ENCODE measurements around the gene SLC10A7. TPM values are rescaled to one million over a fixed set of nuclear protein-coding genes. Genes with fewer than 3 reads are reported as not detected.
A peak's percentile ranks its signal among the peaks of the same experiment; 100 is the strongest.

SLC10A7 gene
- total and polyA plus RNA-seq, 2 of the 13 experiments (the other 11 are each of a cell fraction or from before 2014, with no cell fraction given), result 18.5 to 18.8 TPM

GRCh38 chr4:146521541-146522097 lies at the start of gene SLC10A7 (continued):
- TF ChIP-seq PAXIP1 (CRISPR knock-in tag; conservative IDR thresholded peaks at IDR 0.05), result 0 out of 2 replicates have a peak, but pooled peaks have one; percentile 13
- no peak for TF ChIP-seq HNRNPL (IDR thresholded peaks at IDR 0.05; ENCODE audit: low read depth, low read length)
- TF ChIP-seq, protein P1, sequence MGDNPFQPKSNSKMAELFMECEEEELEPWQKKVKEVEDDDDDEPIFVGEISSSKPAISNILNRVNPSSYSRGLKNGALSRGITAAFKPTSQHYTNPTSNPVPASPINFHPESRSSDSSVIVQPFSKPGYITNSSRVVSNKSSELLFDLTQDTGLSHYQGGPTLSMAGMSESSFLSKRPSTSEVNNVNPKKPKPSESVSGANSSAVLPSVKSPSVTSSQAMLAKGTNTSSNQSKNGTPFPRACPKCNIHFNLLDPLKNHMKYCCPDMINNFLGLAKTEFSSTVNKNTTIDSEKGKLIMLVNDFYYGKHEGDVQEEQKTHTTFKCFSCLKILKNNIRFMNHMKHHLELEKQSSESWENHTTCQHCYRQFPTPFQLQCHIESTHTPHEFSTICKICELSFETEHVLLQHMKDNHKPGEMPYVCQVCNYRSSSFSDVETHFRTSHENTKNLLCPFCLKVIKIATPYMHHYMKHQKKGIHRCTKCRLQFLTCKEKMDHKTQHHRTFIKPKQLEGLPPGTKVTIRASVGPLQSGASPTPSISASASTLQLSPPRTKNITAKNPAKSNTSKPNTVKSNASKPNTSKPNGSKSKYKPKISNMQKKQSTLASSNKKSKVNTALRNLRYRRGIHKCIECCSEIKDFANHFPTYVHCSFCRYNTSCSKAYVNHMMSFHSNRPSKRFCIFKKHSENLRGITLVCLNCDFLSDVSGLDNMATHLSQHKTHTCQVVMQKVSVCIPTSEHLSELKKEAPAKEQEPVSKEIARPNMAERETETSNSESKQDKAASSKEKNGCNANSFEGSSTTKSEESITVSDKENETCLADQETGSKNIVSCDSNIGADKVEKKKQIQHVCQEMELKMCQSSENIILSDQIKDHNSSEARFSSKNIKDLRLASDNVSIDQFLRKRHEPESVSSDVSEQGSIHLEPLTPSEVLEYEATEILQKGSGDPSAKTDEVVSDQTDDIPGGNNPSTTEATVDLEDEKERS (CRISPR knock-in tag; IDR thresholded peaks at IDR 0.05), result no peak
- peak; percentile 59; the same call in 1 of the 2 replicates for TF ChIP-seq UBTF (CRISPR knock-in tag; IDR thresholded peaks at IDR 0.05)
- peak; percentile 21 for TF ChIP-seq CBX1 (IDR thresholded peaks at IDR 0.05; ENCODE audit: low read depth)
- no peak for TF ChIP-seq MTF2 (CRISPR knock-in tag; IDR thresholded peaks at IDR 0.05; ENCODE audit: borderline replicate concordance)
- no peak for TF ChIP-seq ISL2 (CRISPR knock-in tag; IDR thresholded peaks at IDR 0.05)
- no peak for TF ChIP-seq EHMT2 (IDR thresholded peaks at IDR 0.05; ENCODE audit: borderline replicate concordance, low read depth, low read length)
- peak; percentile 72 for TF ChIP-seq SRF (IDR thresholded peaks at IDR 0.05; ENCODE audit: low read depth, low read length)
- TF ChIP-seq ZNF652 (CRISPR knock-in tag; IDR thresholded peaks at IDR 0.05; ENCODE audit: borderline replicate concordance, low read depth), result no peak
- no peak for TF ChIP-seq ZNF251 (CRISPR knock-in tag; IDR thresholded peaks at IDR 0.05)
- TF ChIP-seq RFXAP (CRISPR knock-in tag; IDR thresholded peaks at IDR 0.05; ENCODE audit: borderline replicate concordance), result no peak; the same call in 1 of the 2 replicates
- TF ChIP-seq ZNF850 (CRISPR knock-in tag; conservative IDR thresholded peaks at IDR 0.05), result 0 out of 2 replicates have a peak, but pooled peaks have one; percentile 43
- TF ChIP-seq NRL (CRISPR knock-in tag; IDR thresholded peaks at IDR 0.05; ENCODE audit: borderline replicate concordance), result no peak
- TF ChIP-seq, protein P2, sequence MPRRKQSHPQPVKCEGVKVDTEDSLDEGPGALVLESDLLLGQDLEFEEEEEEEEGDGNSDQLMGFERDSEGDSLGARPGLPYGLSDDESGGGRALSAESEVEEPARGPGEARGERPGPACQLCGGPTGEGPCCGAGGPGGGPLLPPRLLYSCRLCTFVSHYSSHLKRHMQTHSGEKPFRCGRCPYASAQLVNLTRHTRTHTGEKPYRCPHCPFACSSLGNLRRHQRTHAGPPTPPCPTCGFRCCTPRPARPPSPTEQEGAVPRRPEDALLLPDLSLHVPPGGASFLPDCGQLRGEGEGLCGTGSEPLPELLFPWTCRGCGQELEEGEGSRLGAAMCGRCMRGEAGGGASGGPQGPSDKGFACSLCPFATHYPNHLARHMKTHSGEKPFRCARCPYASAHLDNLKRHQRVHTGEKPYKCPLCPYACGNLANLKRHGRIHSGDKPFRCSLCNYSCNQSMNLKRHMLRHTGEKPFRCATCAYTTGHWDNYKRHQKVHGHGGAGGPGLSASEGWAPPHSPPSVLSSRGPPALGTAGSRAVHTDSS (CRISPR knock-in tag; conservative IDR thresholded peaks at IDR 0.05), result no peak
- no peak for TF ChIP-seq ZMYM3 (CRISPR knock-in tag; IDR thresholded peaks at IDR 0.05)
- 0 out of 2 replicates have a peak, but pooled peaks have one; percentile 41 for TF ChIP-seq ZNF33A (CRISPR knock-in tag; IDR thresholded peaks at IDR 0.05; ENCODE audit: borderline replicate concordance)
- peak; percentile 95 for TF ChIP-seq YY1 (IDR thresholded peaks at IDR 0.05; ENCODE audit: insufficient read depth, insufficient replicate concordance, low read depth, low read length)
- 0 out of 2 replicates have a peak, but pooled peaks have one; percentile 57 for TF ChIP-seq SIN3A (IDR thresholded peaks at IDR 0.05; ENCODE audit: borderline replicate concordance, low read depth, low read length)

Data from HepG2 (cell line).